Retinal pigment epithelial cell (primary cell): ENCODE results near the gene FZR1.

Experiments
- DNase-seq: peaks from one replicate; pipeline ENCODE4 v3.0.0-alpha.2; 2010; ENCODE audit warnings: low read depth
- H3K4me3 ChIP-seq: 2 replicates; pipeline ENCODE4 v1.5.1; 2011; ENCODE audit warnings: mild to moderate bottlenecking, low read length, control low read depth, moderate library complexity
- TF ChIP-seq, protein P1 (sequence below): conservative IDR thresholded peaks from 2 replicates; pipeline ENCODE4 v1.5.1; 2011; ENCODE audit warnings: low read depth, low read length, control low read depth, inconsistent platforms

The FZR1 gene

GRCh38 chr19:3537101-3537437 is 31.0 kb downstream of the FZR1 start:
- DNase-seq, result no peak
- TF ChIP-seq, protein P1, sequence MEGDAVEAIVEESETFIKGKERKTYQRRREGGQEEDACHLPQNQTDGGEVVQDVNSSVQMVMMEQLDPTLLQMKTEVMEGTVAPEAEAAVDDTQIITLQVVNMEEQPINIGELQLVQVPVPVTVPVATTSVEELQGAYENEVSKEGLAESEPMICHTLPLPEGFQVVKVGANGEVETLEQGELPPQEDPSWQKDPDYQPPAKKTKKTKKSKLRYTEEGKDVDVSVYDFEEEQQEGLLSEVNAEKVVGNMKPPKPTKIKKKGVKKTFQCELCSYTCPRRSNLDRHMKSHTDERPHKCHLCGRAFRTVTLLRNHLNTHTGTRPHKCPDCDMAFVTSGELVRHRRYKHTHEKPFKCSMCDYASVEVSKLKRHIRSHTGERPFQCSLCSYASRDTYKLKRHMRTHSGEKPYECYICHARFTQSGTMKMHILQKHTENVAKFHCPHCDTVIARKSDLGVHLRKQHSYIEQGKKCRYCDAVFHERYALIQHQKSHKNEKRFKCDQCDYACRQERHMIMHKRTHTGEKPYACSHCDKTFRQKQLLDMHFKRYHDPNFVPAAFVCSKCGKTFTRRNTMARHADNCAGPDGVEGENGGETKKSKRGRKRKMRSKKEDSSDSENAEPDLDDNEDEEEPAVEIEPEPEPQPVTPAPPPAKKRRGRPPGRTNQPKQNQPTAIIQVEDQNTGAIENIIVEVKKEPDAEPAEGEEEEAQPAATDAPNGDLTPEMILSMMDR, result no peak
- H3K4me3 ChIP-seq, result no peak overlapping the region

GRCh38 chr19:3537438-3538240 is 31.5 kb downstream of the FZR1 start:
- H3K4me3 ChIP-seq, result no peak overlapping the region
- TF ChIP-seq, protein P1, result no peak
- no peak for DNase-seq

DNA sequence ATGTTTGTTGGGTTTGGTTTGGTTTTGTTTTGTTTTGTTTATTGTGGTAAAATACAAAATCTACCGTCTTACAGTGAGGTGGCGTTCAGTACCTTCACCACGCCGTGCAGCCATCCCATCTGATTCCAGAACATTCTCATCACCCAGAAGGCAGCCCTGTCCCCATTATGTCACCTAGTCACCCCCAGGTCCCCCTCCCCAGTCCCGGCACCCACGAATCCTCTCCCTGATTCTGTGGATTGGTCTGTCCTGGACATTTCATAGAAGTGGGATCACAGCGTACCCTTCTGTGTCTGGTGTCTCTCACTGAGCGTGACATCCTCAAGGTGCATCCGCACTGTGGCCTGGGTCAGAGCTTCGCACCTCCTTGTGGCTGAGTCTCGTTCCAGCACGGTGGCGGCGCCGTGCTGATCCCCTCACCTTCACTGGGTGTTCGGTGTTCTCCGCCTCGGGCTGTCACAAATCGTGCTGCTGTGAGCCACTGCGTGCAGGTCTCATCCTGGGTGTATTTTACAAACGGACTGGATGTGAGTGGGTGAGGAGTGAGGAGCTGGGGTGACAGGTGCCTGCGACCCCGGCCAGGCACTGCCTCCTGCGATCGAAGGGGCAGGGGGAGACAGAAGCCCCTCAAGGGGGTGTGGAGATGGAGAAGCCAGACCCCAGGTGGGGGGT is 32.3 kb downstream of the FZR1 start:
- DNase-seq, result no peak
- TF ChIP-seq, protein P1, result no peak
- no peak overlapping the region for H3K4me3 ChIP-seq

DNA sequence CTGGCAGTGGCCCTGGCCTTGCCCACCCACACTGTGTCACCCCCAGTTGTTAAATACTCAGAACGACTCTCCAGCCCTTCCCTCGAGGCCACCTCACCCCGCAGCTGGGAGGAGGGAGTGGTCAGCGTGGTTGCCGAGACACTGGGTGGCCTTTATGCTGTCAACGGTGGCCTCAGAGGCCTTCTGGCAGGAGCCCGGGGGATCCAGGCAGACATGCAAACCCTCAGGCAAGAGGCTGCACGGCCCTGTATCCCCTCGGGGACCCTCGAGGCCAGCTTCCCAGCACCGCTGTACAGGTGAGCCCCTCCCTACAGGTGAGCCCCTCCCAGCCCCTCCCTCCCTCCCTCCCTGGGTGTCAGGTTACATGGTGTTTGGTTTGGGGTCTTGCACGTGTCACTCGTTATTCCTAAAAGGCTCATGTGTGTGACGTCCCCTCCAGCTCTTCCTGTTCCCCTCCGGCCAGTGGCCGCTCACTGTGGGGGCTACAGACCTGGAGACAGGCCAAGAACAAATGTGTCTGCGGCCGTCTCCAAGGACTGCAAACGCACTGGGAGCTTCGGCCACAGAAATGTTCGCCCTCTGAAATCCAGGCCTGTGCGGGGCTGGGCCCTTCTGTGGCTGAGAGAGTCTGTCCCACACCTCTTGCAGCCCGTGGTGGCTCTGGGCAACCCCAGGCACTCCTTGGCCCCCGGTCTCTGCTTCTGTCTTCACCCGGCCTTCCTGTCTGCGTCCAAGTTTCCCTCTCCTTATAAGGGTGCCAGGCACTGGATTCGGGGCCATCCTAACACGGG is 33.0 kb downstream of the FZR1 start, which contains the start of gene TEKTIP1:
Gene TEKTIP1, plus strand, starts transcription at position 210 of the 791 bp plus-strand sequence. Its CDS starts 4 bp downstream, at position 214.
- TF ChIP-seq, protein P1, result no peak
- H3K4me3 ChIP-seq, result no peak within 1 kb of the TSS
- no peak for DNase-seq

DNA sequence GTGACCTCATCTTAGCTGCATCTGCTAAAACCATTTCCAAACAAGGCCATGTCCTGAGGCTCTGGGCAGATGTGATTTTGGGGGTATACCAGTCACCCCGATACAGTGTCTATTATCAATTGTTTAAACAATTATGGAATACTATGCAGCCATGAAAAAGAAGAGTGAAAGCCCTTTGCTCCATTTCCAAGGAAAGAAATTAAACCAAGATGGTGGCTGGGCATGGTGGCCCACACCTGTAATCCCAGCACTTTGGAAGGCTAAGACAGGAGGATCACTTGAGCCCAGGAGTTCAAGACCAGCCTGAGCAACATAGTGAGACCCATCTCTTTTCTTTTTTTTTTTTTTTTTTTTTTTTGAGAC is 33.6 kb downstream of the FZR1 start:
- no peak overlapping the region for H3K4me3 ChIP-seq
- TF ChIP-seq, protein P1, result no peak
- no peak for DNase-seq

GRCh38 chr19:3543150-3544057 is 37.3 kb downstream of the FZR1 start:
- no peak for DNase-seq
- TF ChIP-seq, protein P1, result no peak
- no peak overlapping the region for H3K4me3 ChIP-seq
